SK-N-MC (cell line): ENCODE data around the gene AOPEP.

Source experiments
- DNase-seq: peaks from one replicate; pipeline ENCODE4 v3.0.0-alpha.2; 2011; ENCODE audit warnings: low read depth, low spot score
- H3K27ac ChIP-seq: fragments of 200-600 bp; sonication (generic); 2 replicates; pipeline ENCODE4 v1.5.1; 2016; ENCODE audit warnings: mixed run types
- H3K36me3 ChIP-seq: fragments of 200-600 bp; sonication (generic); 2 replicates; pipeline ENCODE4 v1.6.1; 2017; ENCODE audit warnings: antibody characterized with exemption, low read length, mixed read lengths; ENCODE audit not compliant: insufficient read depth
- H3K4me3 ChIP-seq: fragments of 200-600 bp; sonication (generic); 2 replicates; pipeline ENCODE4 v1.5.1; 2016
- H3K9ac ChIP-seq: fragments of 200-600 bp; sonication (generic); 2 replicates; pipeline ENCODE4 v1.8.0; 2017; ENCODE audit warnings: mixed run types, mixed read lengths; ENCODE audit not compliant: insufficient read length
- H3K9me3 ChIP-seq: fragments of 200-600 bp; sonication (generic); 2 replicates; pipeline ENCODE4 v1.6.1; 2017; ENCODE audit warnings: low read depth, mild to moderate bottlenecking, antibody characterized with exemption, low read length, moderate library complexity, mixed read lengths
- EZH2 ChIP-seq: fragments of 200-600 bp; sonication (generic); IDR thresholded peaks from one replicate; pipeline ENCODE4 v1.6.1; 2017; ENCODE audit warnings: antibody characterized with exemption
- FOXP2 ChIP-seq: optimal IDR thresholded peaks from 2 replicates; pipeline ENCODE3; 2011; ENCODE audit warnings: mild to moderate bottlenecking, moderate library complexity; ENCODE audit not compliant: insufficient read depth; ENCODE audit errors: extremely low read length, control extremely low read depth
- POLR2AphosphoS5 ChIP-seq: IDR thresholded peaks from 2 replicates; pipeline ENCODE4 v1.6.1; 2012; ENCODE audit warnings: mild to moderate bottlenecking, low read depth, low read length, borderline replicate concordance

Gene AOPEP

GRCh38 chr9:94726495-94727191 is at the start of gene AOPEP:
Gene AOPEP (plus strand): TSS chr9:94726699. CDS start chr9:94759784, 33,085 bp downstream.
- TF ChIP-seq FOXP2 (peak; percentile 38), POLR2AphosphoS5 (peak; percentile 92), EZH2 (no peak)
- H3K36me3 ChIP-seq, result no peaks in the 10 kb centered on the region
- H3K27ac ChIP-seq, result no peak within 1 kb of the TSS
- H3K9ac ChIP-seq, result peak within 1 kb of the TSS; percentile 73
- H3K4me3 ChIP-seq, result peak within 1 kb of the TSS; percentile 78
- H3K9me3 ChIP-seq, result no peaks in the 10 kb centered on the region
- peak; percentile 52 for DNase-seq

GRCh38 chr9:94677929-94678328 is 48.6 kb upstream of the AOPEP start:
- no peak for DNase-seq
- Histone ChIP-seq H3K9me3 (no peaks in the 10 kb centered on the region), H3K9ac (no peak overlapping the region), H3K36me3 (no peaks in the 10 kb centered on the region), H3K27ac (no peak overlapping the region), H3K4me3 (no peak overlapping the region)
- TF ChIP-seq FOXP2, result no peak
- no peak for TF ChIP-seq POLR2AphosphoS5
- TF ChIP-seq EZH2, result no peak

GRCh38 chr9:94679587-94679986 is 46.9 kb upstream of the AOPEP start:
- H3K36me3 ChIP-seq, result no peaks in the 10 kb centered on the region
- no peak overlapping the region for H3K27ac ChIP-seq
- no peak overlapping the region for H3K4me3 ChIP-seq
- no peak for DNase-seq
- H3K9me3 ChIP-seq, result no peaks in the 10 kb centered on the region
- H3K9ac ChIP-seq, result no peak overlapping the region
- TF ChIP-seq EZH2, result no peak
- no peak for TF ChIP-seq POLR2AphosphoS5
- no peak for TF ChIP-seq FOXP2

GRCh38 chr9:94680020-94680419 is 46.5 kb upstream of the AOPEP start:
- no peak overlapping the region for H3K9ac ChIP-seq
- DNase-seq, result no peak
- no peak overlapping the region for H3K4me3 ChIP-seq
- no peak for TF ChIP-seq FOXP2
- H3K9me3 ChIP-seq, result no peaks in the 10 kb centered on the region
- no peak overlapping the region for H3K27ac ChIP-seq
- H3K36me3 ChIP-seq, result no peaks in the 10 kb centered on the region

GRCh38 chr9:94680621-94681020 is 45.9 kb upstream of the AOPEP start:
- Histone ChIP-seq H3K4me3 (no peak overlapping the region), H3K9me3 (no peaks in the 10 kb centered on the region), H3K27ac (no peak overlapping the region), H3K36me3 (no peaks in the 10 kb centered on the region), H3K9ac (no peak overlapping the region)
- DNase-seq, result no peak
- no peak for TF ChIP-seq POLR2AphosphoS5
- TF ChIP-seq EZH2, result no peak
- no peak for TF ChIP-seq FOXP2

- Histone ChIP-seq H3K36me3 (no peaks in the 10 kb centered on the region), H3K4me3 (no peak overlapping the region), H3K27ac (no peak overlapping the region), H3K9ac (no peak overlapping the region), H3K9me3 (no peaks in the 10 kb centered on the region)
- no peak for DNase-seq
- no peak for TF ChIP-seq EZH2
- TF ChIP-seq FOXP2, result no peak
- no peak for TF ChIP-seq POLR2AphosphoS5
These were observed 45.0 kb upstream of the AOPEP start for GRCh38 chr9:94681508-94681907.

- Histone ChIP-seq H3K9me3 (no peaks in the 10 kb centered on the region), H3K9ac (no peak overlapping the region), H3K27ac (no peak overlapping the region), H3K36me3 (no peaks in the 10 kb centered on the region), H3K4me3 (no peak overlapping the region)
- no peak for DNase-seq
- no peak for TF ChIP-seq FOXP2
- no peak for TF ChIP-seq POLR2AphosphoS5
- no peak for TF ChIP-seq EZH2
These were observed 41.1 kb upstream of the AOPEP start for GRCh38 chr9:94685359-94685758.

- Histone ChIP-seq H3K27ac (no peak overlapping the region), H3K36me3 (no peaks in the 10 kb centered on the region), H3K4me3 (no peak overlapping the region), H3K9me3 (no peaks in the 10 kb centered on the region), H3K9ac (no peak overlapping the region)
- no peak for TF ChIP-seq EZH2
- no peak for TF ChIP-seq FOXP2
- no peak for TF ChIP-seq POLR2AphosphoS5
- DNase-seq, result no peak
These were observed 39.0 kb upstream of the AOPEP start for GRCh38 chr9:94687451-94687850.

GRCh38 chr9:94690344-94690743 is 36.2 kb upstream of the AOPEP start:
- Histone ChIP-seq H3K36me3 (no peaks in the 10 kb centered on the region), H3K9ac (no peak overlapping the region), H3K27ac (no peak overlapping the region), H3K9me3 (no peaks in the 10 kb centered on the region), H3K4me3 (no peak overlapping the region)
- no peak for DNase-seq
- TF ChIP-seq FOXP2, result no peak
- TF ChIP-seq EZH2, result no peak
- no peak for TF ChIP-seq POLR2AphosphoS5
